ENCODE data around the gene SLC25A17. TPM values are rescaled to one million over a fixed set of nuclear protein-coding genes. Genes with fewer than 3 reads are reported as not detected.
"Not testable (repeated sequence)": the region's sequence is repeated elsewhere in the genome, so short reads cannot be mapped to it uniquely, and the experiment has no call there.

SLC25A17 gene
- total RNA-seq, 2 donors from 2014 or later, result 9.2 to 14.9 TPM

- Histone ChIP-seq H3K9ac (ENCODE audit: low read depth in 2 of 2, low read length in 2 of 2) (no peak overlapping the region), H3K4me1 (no peaks in the 10 kb centered on the region), H3K36me3 (no peaks in the 10 kb centered on the region), H3K27ac (no peak overlapping the region), H3K4me3 (no peak overlapping the region), H3K27me3 (no peaks in the 10 kb centered on the region), H3K9me3 (no peaks in the 10 kb centered on the region)
- no peak for DNase-seq
- intact Hi-C loops (cut with DNase I), result no loop called here
- TF ChIP-seq, protein P1, sequence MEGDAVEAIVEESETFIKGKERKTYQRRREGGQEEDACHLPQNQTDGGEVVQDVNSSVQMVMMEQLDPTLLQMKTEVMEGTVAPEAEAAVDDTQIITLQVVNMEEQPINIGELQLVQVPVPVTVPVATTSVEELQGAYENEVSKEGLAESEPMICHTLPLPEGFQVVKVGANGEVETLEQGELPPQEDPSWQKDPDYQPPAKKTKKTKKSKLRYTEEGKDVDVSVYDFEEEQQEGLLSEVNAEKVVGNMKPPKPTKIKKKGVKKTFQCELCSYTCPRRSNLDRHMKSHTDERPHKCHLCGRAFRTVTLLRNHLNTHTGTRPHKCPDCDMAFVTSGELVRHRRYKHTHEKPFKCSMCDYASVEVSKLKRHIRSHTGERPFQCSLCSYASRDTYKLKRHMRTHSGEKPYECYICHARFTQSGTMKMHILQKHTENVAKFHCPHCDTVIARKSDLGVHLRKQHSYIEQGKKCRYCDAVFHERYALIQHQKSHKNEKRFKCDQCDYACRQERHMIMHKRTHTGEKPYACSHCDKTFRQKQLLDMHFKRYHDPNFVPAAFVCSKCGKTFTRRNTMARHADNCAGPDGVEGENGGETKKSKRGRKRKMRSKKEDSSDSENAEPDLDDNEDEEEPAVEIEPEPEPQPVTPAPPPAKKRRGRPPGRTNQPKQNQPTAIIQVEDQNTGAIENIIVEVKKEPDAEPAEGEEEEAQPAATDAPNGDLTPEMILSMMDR (IDR thresholded peaks at IDR 0.05), result no peak
Measured at GRCh38 chr22:40721266-40721665, 97.9 kb downstream of the SLC25A17 start.

GRCh38 chr22:40720538-40721256 lies 98.4 kb downstream of the SLC25A17 start:
- Histone ChIP-seq H3K9me3 (no peaks in the 10 kb centered on the region), H3K4me3 (no peak overlapping the region), H3K9ac (ENCODE audit: low read depth in 2 of 2, low read length in 2 of 2) (no peak overlapping the region), H3K27me3 (no peaks in the 10 kb centered on the region), H3K27ac (no peak overlapping the region), H3K36me3 (no peaks in the 10 kb centered on the region), H3K4me1 (no peaks in the 10 kb centered on the region)
- no peak for DNase-seq
- TF ChIP-seq, protein P1 (IDR thresholded peaks at IDR 0.05), result no peak
- intact Hi-C loops (cut with DNase I), result no loop called here

GRCh38 chr22:40720156-40720537 lies 99.0 kb downstream of the SLC25A17 start:
- intact Hi-C loops (cut with DNase I); H3K4me3 ChIP-seq; H3K27ac ChIP-seq; DNase-seq; H3K27me3 ChIP-seq; H3K4me1 ChIP-seq; H3K9me3 ChIP-seq; H3K9ac ChIP-seq (ENCODE audit: low read depth in 2 of 2, low read length in 2 of 2); H3K36me3 ChIP-seq: not testable (repeated sequence)

Small RNA genes lying within 50 kb of the gene (microRNA-seq; reads per million reads assigned to microRNA genes)
- not detected for gene MIR4766

Other genes with a start within 250 kb of the SLC25A17 start
- 10 to 100 TPM; 31.9 to 35.6 TPM for gene MRTFA, start 182.6 kb downstream of the SLC25A17 start, total RNA-seq
- gene MCHR1, start 139.9 kb downstream of the SLC25A17 start, total RNA-seq, result under 1 TPM in 1 of 2 donors, not detected in 1; 0.16 TPM
- gene ST13, start 37.3 kb upstream of the SLC25A17 start, total RNA-seq, result 100 to 1,000 TPM; 193 to 238 TPM
- gene XPNPEP3, start 37.8 kb upstream of the SLC25A17 start, total RNA-seq, result 10 to 100 TPM; 12.8 to 22.0 TPM
- under 1 TPM; 0.12 to 0.16 TPM for gene DNAJB7, start 42.8 kb upstream of the SLC25A17 start, total RNA-seq
- 10 to 100 TPM; 37.7 to 46.0 TPM for gene RBX1, start 132.0 kb upstream of the SLC25A17 start, total RNA-seq

Measured in colonic mucosa (tissue), 4 donors.